Kidney epithelial cell (primary cell): ENCODE data around the gene PFDN1. TPM values are rescaled to one million over a fixed set of nuclear protein-coding genes. Genes with fewer than 3 reads are reported as not detected.

ENCODE experiments used
- DNase-seq: peaks from one replicate; pipeline ENCODE4 v3.0.0-alpha.2; 2010; ENCODE audit warnings: low read depth
- H3K27me3 ChIP-seq: 2 replicates; pipeline ENCODE4 v1.6.0; 2011; ENCODE audit warnings: low read length; ENCODE audit not compliant: control insufficient read depth, insufficient read depth
- H3K36me3 ChIP-seq: 2 replicates; pipeline ENCODE4 v1.5.1; 2011; ENCODE audit warnings: low read length; ENCODE audit not compliant: control insufficient read depth, insufficient read depth
- H3K4me3 ChIP-seq: 2 replicates; pipeline ENCODE4 v1.5.1; 2011; ENCODE audit warnings: low read depth, mild to moderate bottlenecking, control low read depth, low read length
- total RNA-seq: library from RNA; depleted of rRNA; stranded (reverse); fragments of >200 nt; gene quantifications from 2 replicates; pipeline ENCODE4 v1.2.3, GENCODE V29; 2015
- TF ChIP-seq, protein P1 (sequence below): IDR thresholded peaks from 2 replicates; pipeline ENCODE4 v1.5.1; 2011; ENCODE audit warnings: mild to moderate bottlenecking, moderate library complexity, low read length, control low read depth, inconsistent platforms; ENCODE audit not compliant: insufficient read depth, poor library complexity, severe bottlenecking

PFDN1 gene
- total RNA-seq, 1 donor from 2014 or later = 124 TPM

DNA sequence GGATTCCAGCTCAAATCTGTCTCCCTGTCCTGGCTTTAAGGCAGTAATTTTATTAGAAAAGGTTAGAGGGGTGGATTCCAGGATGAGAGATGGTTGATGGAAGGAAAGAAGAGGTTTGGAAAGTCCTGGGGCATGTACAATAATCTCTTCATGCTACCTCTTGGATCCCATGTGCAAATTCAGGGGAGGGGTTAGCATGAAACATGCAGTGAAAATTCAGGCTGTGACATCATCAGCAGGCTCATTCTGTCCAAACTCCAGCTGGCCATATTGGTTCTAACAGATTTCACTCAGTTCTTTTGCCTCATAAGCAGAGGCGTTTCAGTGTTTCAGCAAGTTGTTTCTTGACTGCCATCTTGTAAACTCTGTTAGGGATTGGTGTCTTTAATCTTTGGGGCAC, 72.5 kb downstream of the PFDN1 start:
- no peak for DNase-seq
- no peaks in the 10 kb centered on the region for H3K27me3 ChIP-seq
- TF ChIP-seq, protein P1, sequence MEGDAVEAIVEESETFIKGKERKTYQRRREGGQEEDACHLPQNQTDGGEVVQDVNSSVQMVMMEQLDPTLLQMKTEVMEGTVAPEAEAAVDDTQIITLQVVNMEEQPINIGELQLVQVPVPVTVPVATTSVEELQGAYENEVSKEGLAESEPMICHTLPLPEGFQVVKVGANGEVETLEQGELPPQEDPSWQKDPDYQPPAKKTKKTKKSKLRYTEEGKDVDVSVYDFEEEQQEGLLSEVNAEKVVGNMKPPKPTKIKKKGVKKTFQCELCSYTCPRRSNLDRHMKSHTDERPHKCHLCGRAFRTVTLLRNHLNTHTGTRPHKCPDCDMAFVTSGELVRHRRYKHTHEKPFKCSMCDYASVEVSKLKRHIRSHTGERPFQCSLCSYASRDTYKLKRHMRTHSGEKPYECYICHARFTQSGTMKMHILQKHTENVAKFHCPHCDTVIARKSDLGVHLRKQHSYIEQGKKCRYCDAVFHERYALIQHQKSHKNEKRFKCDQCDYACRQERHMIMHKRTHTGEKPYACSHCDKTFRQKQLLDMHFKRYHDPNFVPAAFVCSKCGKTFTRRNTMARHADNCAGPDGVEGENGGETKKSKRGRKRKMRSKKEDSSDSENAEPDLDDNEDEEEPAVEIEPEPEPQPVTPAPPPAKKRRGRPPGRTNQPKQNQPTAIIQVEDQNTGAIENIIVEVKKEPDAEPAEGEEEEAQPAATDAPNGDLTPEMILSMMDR = no peak
- no peak overlapping the region for H3K4me3 ChIP-seq
- H3K36me3 ChIP-seq = no peaks in the 10 kb centered on the region

DNA sequence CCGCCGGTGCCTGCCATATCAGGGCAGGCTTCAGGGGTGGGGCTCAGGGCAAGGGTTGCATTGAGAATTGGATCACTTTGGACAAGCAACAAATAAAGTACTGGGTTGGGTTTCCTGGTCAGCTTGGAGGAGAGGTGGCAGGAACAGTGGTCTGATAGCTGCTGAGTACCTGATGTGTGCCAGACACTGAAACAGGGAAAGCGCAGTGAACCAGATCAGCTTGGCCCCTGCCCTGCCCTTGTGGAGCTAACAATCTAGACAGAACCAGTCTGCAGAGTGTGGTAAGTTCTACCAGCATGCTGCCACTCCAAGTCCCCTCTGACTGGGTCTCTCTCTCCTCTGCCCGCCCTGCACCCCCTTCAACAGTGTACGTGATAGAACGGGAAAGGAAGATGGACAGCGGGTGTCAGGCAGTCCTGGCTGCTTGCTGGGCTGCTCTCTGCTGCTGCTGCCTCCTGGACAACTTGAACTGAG, 74.5 kb downstream of the PFDN1 start:
- TF ChIP-seq, protein P1 = no peak
- no peak for DNase-seq
- no peak overlapping the region for H3K4me3 ChIP-seq
- H3K27me3 ChIP-seq = no peaks in the 10 kb centered on the region
- H3K36me3 ChIP-seq = no peaks in the 10 kb centered on the region

DNA sequence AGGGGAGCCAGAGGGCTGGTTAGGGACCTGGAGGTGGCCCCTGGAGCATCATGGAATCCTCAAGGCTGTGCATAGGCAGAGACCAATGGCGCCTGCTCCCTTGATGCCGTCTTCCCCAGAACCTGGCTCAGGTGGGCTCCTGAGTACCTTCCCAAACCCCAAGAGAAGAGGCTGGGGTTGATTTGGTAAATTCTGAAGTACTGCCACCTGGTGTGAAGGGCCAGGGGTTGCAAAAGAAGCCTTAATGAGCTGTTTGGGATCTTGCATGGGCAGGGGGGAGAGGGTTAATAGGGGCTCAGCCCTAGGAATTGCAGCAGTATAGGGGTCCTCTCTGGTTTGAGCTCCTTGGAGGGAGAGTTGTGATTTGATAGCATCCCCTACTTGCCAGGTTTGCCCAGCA, 75.9 kb downstream of the PFDN1 start:
- no peaks in the 10 kb centered on the region for H3K27me3 ChIP-seq
- H3K4me3 ChIP-seq = no peak overlapping the region
- DNase-seq = no peak
- no peaks in the 10 kb centered on the region for H3K36me3 ChIP-seq
- TF ChIP-seq, protein P1 = no peak

DNA sequence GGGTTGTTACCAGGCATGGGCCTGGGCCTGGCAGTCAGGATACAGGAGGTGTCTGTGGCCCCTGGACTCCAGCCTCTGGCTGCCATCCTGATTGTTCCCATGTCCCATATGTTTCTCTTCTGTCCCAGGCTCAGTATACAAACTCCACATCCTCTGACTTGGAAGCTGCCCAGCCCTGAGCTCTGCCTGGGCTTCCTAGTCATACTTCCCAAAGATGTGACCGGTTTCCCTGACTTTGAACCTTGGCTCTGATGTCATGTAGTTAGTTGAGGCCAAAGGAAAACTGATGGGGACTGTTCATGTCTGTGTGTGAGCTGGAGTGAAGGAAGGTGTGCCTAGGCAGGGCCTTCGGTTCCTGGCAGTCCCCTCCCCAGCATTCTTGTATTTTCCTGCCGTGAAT, 77.5 kb downstream of the PFDN1 start:
- Histone ChIP-seq H3K36me3 (no peaks in the 10 kb centered on the region), H3K4me3 (no peak overlapping the region), H3K27me3 (no peaks in the 10 kb centered on the region)
- TF ChIP-seq, protein P1 = no peak
- DNase-seq = no peak

DNA sequence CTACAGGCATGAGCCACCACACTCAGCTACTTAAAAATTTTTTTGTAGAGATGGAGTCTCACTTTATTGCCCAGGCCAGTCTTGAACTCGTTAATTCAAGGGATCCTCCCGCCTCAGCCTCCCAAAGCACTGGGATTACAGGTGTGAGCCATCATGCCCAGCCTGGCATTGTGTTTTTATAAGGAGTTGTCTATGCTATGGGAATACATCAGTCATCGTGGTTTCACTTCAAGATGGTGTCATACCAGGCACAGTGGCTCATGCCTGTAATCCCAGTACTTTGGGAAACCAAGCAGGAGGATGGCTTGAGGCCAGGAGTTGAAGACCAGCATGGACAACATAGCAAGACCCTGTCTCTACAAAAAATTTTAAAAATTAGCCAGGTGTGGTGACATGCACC, 78.2 kb downstream of the PFDN1 start:
- TF ChIP-seq, protein P1 = no peak
- Histone ChIP-seq H3K36me3 (no peaks in the 10 kb centered on the region), H3K27me3 (no peaks in the 10 kb centered on the region), H3K4me3 (no peak overlapping the region)
- no peak for DNase-seq

DNA sequence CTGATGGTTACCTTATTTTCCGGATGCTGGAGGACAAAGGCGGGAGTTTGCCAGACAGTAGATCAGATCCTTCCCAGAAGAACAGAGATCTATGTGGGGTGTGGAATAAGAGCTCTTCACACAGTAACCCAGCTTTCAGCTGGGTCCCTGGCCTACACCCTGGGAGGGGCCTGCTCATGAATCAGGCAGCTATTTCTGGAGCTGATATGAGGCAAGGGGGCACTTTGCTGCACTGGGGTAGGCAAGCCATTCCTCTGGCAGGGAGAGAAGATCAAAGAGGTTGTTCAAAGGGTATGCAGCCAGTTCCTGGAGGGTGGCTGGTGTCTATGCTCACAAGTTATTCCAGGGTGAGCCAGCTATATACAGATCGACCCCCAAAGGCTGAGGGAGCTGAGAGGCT, 79.3 kb downstream of the PFDN1 start:
- Histone ChIP-seq H3K36me3 (no peaks in the 10 kb centered on the region), H3K27me3 (no peaks in the 10 kb centered on the region), H3K4me3 (no peak overlapping the region)
- TF ChIP-seq, protein P1 = no peak
- DNase-seq = no peak
